Neural cell (in vitro differentiated cells): ENCODE results near the gene GPR141. TPM values are rescaled to one million over a fixed set of nuclear protein-coding genes. Genes with fewer than 3 reads are reported as not detected.

Experiments
- H2AFZ ChIP-seq: fragments of 200-600, 300-800 bp; sonication (generic), shearing (Covaris generic); 2 replicates; pipeline ENCODE4 v1.6.0; 2014; ENCODE audit warnings: low read depth, mild to moderate bottlenecking, antibody characterized with exemption, low read length, moderate library complexity
- H3F3A ChIP-seq: fragments of 200-600 bp; shearing (Covaris generic); 2 replicates; pipeline ENCODE4 v1.6.1; 2016; ENCODE audit warnings: mild to moderate bottlenecking, moderate library complexity, mixed read lengths, antibody characterized with exemption, low read length; ENCODE audit not compliant: insufficient read depth, poor library complexity, severe bottlenecking
- H3K27ac ChIP-seq: fragments of 200-600, 300-800 bp; sonication (generic), shearing (Covaris generic); 2 replicates; pipeline ENCODE4 v1.5.1; 2014; ENCODE audit warnings: mild to moderate bottlenecking, low read length, moderate library complexity
- H3K27me3 ChIP-seq: fragments of 300-800, 200-600 bp; sonication (generic), shearing (Covaris generic); 2 replicates; pipeline ENCODE4 v1.6.0; 2014; ENCODE audit warnings: mild to moderate bottlenecking, low read depth, low read length, moderate library complexity; ENCODE audit not compliant: insufficient read depth
- H3K36me3 ChIP-seq: fragments of 300-800, 200-600 bp; sonication (generic), shearing (Covaris generic); 2 replicates; pipeline ENCODE4 v1.5.1; 2014; ENCODE audit warnings: mild to moderate bottlenecking, antibody characterized with exemption, low read length, moderate library complexity; ENCODE audit not compliant: insufficient read depth
- H3K4me2 ChIP-seq: fragments of 300-800, 200-600 bp; sonication (generic), shearing (Covaris generic); 2 replicates; pipeline ENCODE4 v1.6.0; 2014; ENCODE audit warnings: mild to moderate bottlenecking, low read length
- H3K4me3 ChIP-seq: fragments of 300-800, 200-600 bp; sonication (generic), shearing (Covaris generic); 2 replicates; pipeline ENCODE4 v1.5.1; 2014; ENCODE audit warnings: mild to moderate bottlenecking, low read length, moderate library complexity
- H3K79me2 ChIP-seq: fragments of 200-600 bp; shearing (Covaris generic); replicated peaks from 2 replicates; pipeline ENCODE4 v1.6.0; 2014; ENCODE audit warnings: mild to moderate bottlenecking, low read length, moderate library complexity; ENCODE audit not compliant: insufficient read depth
- H3K9ac ChIP-seq: fragments of 300-800, 200-600 bp; sonication (generic), shearing (Covaris generic); 2 replicates; pipeline ENCODE4 v1.6.1; 2016; ENCODE audit warnings: mild to moderate bottlenecking, low read length, mixed read lengths
- H3K9me2 ChIP-seq: fragments of 200-600 bp; shearing (Covaris generic); 2 replicates; pipeline ENCODE4 v1.6.1; 2016; ENCODE audit warnings: mild to moderate bottlenecking, low read length, mixed read lengths; ENCODE audit not compliant: insufficient read depth
- H3K9me3 ChIP-seq: fragments of 200-600, 300-800 bp; sonication (generic), shearing (Covaris generic); 2 replicates; pipeline ENCODE4 v1.6.1; 2016; ENCODE audit warnings: mild to moderate bottlenecking, mixed run types, low read length, moderate library complexity, mixed read lengths
- H4K20me1 ChIP-seq: fragments of 200-600 bp; shearing (Covaris generic); 2 replicates; pipeline ENCODE4 v1.6.1; 2016; ENCODE audit warnings: mild to moderate bottlenecking, mixed run types; ENCODE audit not compliant: insufficient read depth
- EP300 ChIP-seq: fragments of 450-650 bp; conservative IDR thresholded peaks from 2 replicates; pipeline ENCODE4 v1.6.1; 2014; ENCODE audit warnings: antibody characterized with exemption, mild to moderate bottlenecking, moderate library complexity; ENCODE audit not compliant: poor library complexity, severe bottlenecking
- EZH2 ChIP-seq: fragments of 200-600, 300-800 bp; shearing (Covaris generic), sonication (generic); IDR thresholded peaks from 2 replicates; pipeline ENCODE4 v1.6.1; 2014; ENCODE audit warnings: antibody characterized with exemption, low read length, borderline replicate concordance, mild to moderate bottlenecking; ENCODE audit not compliant: insufficient read depth, poor library complexity, severe bottlenecking
- MXI1 ChIP-seq: fragments of 450-650 bp; conservative IDR thresholded peaks from 2 replicates; pipeline ENCODE4 v1.6.1; 2014; ENCODE audit warnings: antibody characterized with exemption, mild to moderate bottlenecking; ENCODE audit not compliant: poor library complexity, severe bottlenecking
- POLR2AphosphoS5 ChIP-seq: IDR thresholded peaks from 2 replicates; pipeline ENCODE4 v1.6.1; 2012
- RAD21 ChIP-seq: fragments of 450-650 bp; conservative IDR thresholded peaks from 2 replicates; pipeline ENCODE4 v1.6.1; 2014; ENCODE audit warnings: antibody characterized with exemption, mild to moderate bottlenecking, moderate library complexity
- SMC3 ChIP-seq: fragments of 450-650 bp; conservative IDR thresholded peaks from 2 replicates; pipeline ENCODE4 v1.6.1; 2014; ENCODE audit warnings: antibody characterized with exemption, mild to moderate bottlenecking, moderate library complexity; ENCODE audit not compliant: poor library complexity
- TAF1 ChIP-seq: IDR thresholded peaks from 2 replicates; pipeline ENCODE4 v1.6.1; 2012; ENCODE audit warnings: low read depth
- polyA plus RNA-seq: library from polyadenylated mRNA; depleted of rRNA; stranded (reverse); fragments of >200 nt; gene quantifications from 2 replicates; pipeline ENCODE4 v1.2.3, GENCODE V29; 2014
- TF ChIP-seq, protein P1 (sequence below): fragments of 450-650 bp; IDR thresholded peaks from 2 replicates; pipeline ENCODE4 v1.5.1; 2014; ENCODE audit warnings: antibody characterized with exemption, mild to moderate bottlenecking, moderate library complexity; ENCODE audit not compliant: poor library complexity, severe bottlenecking
- TF ChIP-seq, protein P2 (sequence below): IDR thresholded peaks from 2 replicates; pipeline ENCODE4 v1.6.1; 2012; ENCODE audit warnings: borderline replicate concordance

The GPR141 gene
- polyA plus RNA-seq, 1 donor from 2014 or later = not detected

DNA sequence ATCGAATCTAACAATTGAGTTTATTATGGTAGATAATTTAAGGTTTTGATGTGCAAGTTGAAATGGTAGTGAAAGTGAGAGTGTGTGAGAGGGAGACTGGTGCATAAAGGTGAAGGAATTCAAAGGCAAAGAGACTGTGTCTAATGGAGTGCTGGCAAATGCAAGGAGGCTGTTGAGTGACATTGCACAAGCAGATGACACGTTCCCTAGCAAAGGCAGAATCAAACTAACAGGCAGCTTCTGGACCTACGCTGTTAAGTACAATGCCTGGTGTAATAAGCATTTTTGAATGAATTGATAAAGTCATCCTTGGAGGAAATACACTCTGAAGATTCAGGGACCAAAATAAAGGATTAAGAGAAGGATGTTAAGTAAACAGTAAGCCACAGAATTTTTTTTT, 11.7 kb upstream of the GPR141 start:
- TF ChIP-seq EZH2 = no peak
- no peak for TF ChIP-seq TAF1
- TF ChIP-seq MXI1 = no peak
- peak; percentile 22 for TF ChIP-seq POLR2AphosphoS5
- TF ChIP-seq, protein P1, sequence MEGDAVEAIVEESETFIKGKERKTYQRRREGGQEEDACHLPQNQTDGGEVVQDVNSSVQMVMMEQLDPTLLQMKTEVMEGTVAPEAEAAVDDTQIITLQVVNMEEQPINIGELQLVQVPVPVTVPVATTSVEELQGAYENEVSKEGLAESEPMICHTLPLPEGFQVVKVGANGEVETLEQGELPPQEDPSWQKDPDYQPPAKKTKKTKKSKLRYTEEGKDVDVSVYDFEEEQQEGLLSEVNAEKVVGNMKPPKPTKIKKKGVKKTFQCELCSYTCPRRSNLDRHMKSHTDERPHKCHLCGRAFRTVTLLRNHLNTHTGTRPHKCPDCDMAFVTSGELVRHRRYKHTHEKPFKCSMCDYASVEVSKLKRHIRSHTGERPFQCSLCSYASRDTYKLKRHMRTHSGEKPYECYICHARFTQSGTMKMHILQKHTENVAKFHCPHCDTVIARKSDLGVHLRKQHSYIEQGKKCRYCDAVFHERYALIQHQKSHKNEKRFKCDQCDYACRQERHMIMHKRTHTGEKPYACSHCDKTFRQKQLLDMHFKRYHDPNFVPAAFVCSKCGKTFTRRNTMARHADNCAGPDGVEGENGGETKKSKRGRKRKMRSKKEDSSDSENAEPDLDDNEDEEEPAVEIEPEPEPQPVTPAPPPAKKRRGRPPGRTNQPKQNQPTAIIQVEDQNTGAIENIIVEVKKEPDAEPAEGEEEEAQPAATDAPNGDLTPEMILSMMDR = no peak
- peak; percentile 33 for TF ChIP-seq EP300
- TF ChIP-seq, protein P2, sequence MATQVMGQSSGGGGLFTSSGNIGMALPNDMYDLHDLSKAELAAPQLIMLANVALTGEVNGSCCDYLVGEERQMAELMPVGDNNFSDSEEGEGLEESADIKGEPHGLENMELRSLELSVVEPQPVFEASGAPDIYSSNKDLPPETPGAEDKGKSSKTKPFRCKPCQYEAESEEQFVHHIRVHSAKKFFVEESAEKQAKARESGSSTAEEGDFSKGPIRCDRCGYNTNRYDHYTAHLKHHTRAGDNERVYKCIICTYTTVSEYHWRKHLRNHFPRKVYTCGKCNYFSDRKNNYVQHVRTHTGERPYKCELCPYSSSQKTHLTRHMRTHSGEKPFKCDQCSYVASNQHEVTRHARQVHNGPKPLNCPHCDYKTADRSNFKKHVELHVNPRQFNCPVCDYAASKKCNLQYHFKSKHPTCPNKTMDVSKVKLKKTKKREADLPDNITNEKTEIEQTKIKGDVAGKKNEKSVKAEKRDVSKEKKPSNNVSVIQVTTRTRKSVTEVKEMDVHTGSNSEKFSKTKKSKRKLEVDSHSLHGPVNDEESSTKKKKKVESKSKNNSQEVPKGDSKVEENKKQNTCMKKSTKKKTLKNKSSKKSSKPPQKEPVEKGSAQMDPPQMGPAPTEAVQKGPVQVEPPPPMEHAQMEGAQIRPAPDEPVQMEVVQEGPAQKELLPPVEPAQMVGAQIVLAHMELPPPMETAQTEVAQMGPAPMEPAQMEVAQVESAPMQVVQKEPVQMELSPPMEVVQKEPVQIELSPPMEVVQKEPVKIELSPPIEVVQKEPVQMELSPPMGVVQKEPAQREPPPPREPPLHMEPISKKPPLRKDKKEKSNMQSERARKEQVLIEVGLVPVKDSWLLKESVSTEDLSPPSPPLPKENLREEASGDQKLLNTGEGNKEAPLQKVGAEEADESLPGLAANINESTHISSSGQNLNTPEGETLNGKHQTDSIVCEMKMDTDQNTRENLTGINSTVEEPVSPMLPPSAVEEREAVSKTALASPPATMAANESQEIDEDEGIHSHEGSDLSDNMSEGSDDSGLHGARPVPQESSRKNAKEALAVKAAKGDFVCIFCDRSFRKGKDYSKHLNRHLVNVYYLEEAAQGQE = no peak
- no peak for TF ChIP-seq SMC3
- TF ChIP-seq RAD21 = no peak
- Histone ChIP-seq H3K4me2 (no peak overlapping the region), H3K27me3 (no peaks in the 10 kb centered on the region), H3K79me2 (no peaks in the 10 kb centered on the region), H3K27ac (no peak overlapping the region), H3F3A (no peaks in the 10 kb centered on the region), H2AFZ (no peak overlapping the region), H3K9me2 (no peaks in the 10 kb centered on the region), H3K4me3 (no peak overlapping the region), H3K9me3 (no peaks in the 10 kb centered on the region), H3K9ac (no peak overlapping the region), H4K20me1 (no peaks in the 10 kb centered on the region), H3K36me3 (no peaks in the 10 kb centered on the region)

DNA sequence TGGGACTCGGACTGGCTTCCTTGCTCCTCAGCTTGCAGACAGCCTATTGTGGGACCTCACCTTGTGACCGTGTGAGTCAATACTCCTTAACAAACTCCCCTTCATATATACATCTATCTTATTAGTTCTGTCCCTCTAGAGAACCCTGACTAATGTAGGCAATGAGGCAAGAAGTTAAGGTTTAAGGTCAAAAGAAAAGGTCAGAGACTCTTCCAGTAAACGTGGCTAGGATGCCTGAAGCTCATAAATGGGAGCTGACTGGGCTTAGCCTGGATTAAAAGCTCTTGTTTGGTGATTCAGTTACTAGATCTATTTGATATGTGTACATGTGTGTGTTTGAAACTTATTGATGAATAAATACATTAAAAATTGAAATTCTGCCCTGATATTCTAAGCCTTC, 10.6 kb upstream of the GPR141 start:
- H2AFZ ChIP-seq = no peak overlapping the region
- no peak overlapping the region for H3K9ac ChIP-seq
- no peaks in the 10 kb centered on the region for H3K79me2 ChIP-seq
- no peak overlapping the region for H3K4me2 ChIP-seq
- no peaks in the 10 kb centered on the region for H3F3A ChIP-seq
- no peaks in the 10 kb centered on the region for H3K9me2 ChIP-seq
- no peaks in the 10 kb centered on the region for H3K27me3 ChIP-seq
- no peak overlapping the region for H3K27ac ChIP-seq
- H3K4me3 ChIP-seq = no peak overlapping the region
- no peaks in the 10 kb centered on the region for H3K36me3 ChIP-seq
- TF ChIP-seq, protein P1 = no peak
- no peaks in the 10 kb centered on the region for H4K20me1 ChIP-seq
- no peaks in the 10 kb centered on the region for H3K9me3 ChIP-seq
